IPS-NIHi7 (cell line): ENCODE results near the gene OASL.
"Not testable (repeated sequence)": the region's sequence is repeated elsewhere in the genome, so short reads cannot be mapped to it uniquely, and the experiment has no call there.

ENCODE experiments used
- DNase-seq: peaks from one replicate; pipeline ENCODE4 v3.0.0; 2012; ENCODE audit warnings: mixed read lengths; ENCODE audit errors: extremely low spot score

Gene OASL

GRCh38 chr12:121059031-121059898 lies 20.2 kb upstream of the OASL start:
- no peak for DNase-seq

GRCh38 chr12:121057794-121058193 lies 18.7 kb upstream of the OASL start:
- DNase-seq, result no peak

- no peak for DNase-seq
Measured at GRCh38 chr12:121053706-121054105, 14.7 kb upstream of the OASL start.

GRCh38 chr12:121050725-121051124 lies 11.7 kb upstream of the OASL start:
- DNase-seq, result no peak

GRCh38 chr12:121048442-121048841 lies 9.4 kb upstream of the OASL start:
- DNase-seq, result no peak

GRCh38 chr12:121047400-121047799 lies 8.4 kb upstream of the OASL start:
- DNase-seq, result not testable (repeated sequence)

- DNase-seq, result no peak
Measured at GRCh38 chr12:121043067-121043466, 4.0 kb upstream of the OASL start.

GRCh38 chr12:121036810-121037326 lies 2.2 kb downstream of the OASL start:
- DNase-seq, result no peak

GRCh38 chr12:121034616-121035305 lies 4.3 kb downstream of the OASL start:
- DNase-seq, result no peak

- no peak for DNase-seq
Measured at GRCh38 chr12:121033625-121034349, 5.3 kb downstream of the OASL start.

GRCh38 chr12:121030576-121031212 lies 8.4 kb downstream of the OASL start:
- no peak for DNase-seq

- peak; percentile 45 for DNase-seq
Measured at GRCh38 chr12:121026274-121027045, 12.6 kb downstream of the OASL start.

GRCh38 chr12:121025442-121026226 lies 13.4 kb downstream of the OASL start:
- DNase-seq, result no peak

- no peak for DNase-seq
Measured at GRCh38 chr12:121023799-121024198, 15.2 kb downstream of the OASL start.

- no peak for DNase-seq
Measured at GRCh38 chr12:121022713-121023112, 16.3 kb downstream of the OASL start.

GRCh38 chr12:121021754-121022153 lies 17.3 kb downstream of the OASL start:
- DNase-seq, result no peak

- DNase-seq, result no peak
Measured at GRCh38 chr12:121018860-121019617, 20.0 kb downstream of the OASL start.

- DNase-seq, result no peak
Measured at GRCh38 chr12:121017966-121018491, 21.0 kb downstream of the OASL start.
